Peyer's patch (tissue), 4 donors: ENCODE results near the gene SMTNL2.
"Not testable (repeated sequence)": the region's sequence is repeated elsewhere in the genome, so short reads cannot be mapped to it uniquely, and the experiment has no call there.

Experiments used
- CTCF ChIP-seq, 6 experiments: fragments of 450-650 bp in 4 of 6; fragments of 200-600 bp in 2 of 6; sonication (generic) in 1 of 6; IDR thresholded peaks; one replicate each; pipeline ENCODE4 v1.5.1; 2017 to 2019; ENCODE audit warnings: antibody characterized with exemption in 6 of 6, mild to moderate bottlenecking in 3 of 6, moderate library complexity in 1 of 6
- POLR2A ChIP-seq, 2 donors: fragments of 450-650 bp; IDR thresholded peaks; one replicate each; pipeline ENCODE4 v1.5.1; 2017; ENCODE audit warnings: antibody characterized with exemption in 2 of 2, mild to moderate bottlenecking in 2 of 2, moderate library complexity in 2 of 2

DNA sequence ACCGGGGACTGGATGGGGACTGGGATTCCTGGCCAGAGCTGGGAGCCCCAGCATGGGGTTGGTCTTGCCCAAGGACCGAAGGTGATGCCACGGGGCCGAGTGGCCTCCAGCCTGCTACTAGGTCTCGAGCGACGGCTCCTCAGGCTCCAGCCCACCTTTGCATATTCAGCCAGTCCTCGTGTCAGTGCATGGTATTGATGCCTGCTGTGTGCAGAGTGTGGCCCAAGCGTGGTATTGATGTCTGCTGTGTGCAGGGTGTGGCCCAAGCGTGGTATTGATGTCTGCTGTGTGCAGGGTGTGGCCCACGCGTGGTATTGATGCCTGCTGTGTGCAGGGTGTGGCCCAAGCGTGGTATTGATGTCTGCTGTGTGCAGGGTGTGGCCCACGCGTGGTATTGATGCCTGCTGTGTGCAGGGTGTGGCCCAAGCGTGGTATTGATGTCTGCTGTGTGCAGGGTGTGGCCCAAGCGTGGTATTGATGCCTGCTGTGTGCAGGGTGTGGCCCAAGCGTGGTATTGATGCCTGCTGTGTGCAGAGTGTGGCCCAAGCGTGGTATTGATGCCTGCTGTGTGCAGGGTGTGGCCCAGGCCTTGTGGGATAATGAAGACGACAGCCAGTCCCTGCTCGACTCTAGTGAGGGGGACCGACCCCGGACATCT, 11.5 kb downstream of the SMTNL2 start:
- not testable (repeated sequence) for TF ChIP-seq CTCF, POLR2A (IDR thresholded peaks at IDR 0.05)
